G401.6 (cell line): ENCODE data around the gene ESR1.
"Not testable (repeated sequence)": the region's sequence is repeated elsewhere in the genome, so short reads cannot be mapped to it uniquely, and the experiment has no call there.

Experiments used
- FAIRE-seq: peaks from 2 replicates; lab custom pipeline; 2012; peaks lifted over from hg19 to GRCh38; lab: Jason Lieb, UNC

ESR1 gene

DNA sequence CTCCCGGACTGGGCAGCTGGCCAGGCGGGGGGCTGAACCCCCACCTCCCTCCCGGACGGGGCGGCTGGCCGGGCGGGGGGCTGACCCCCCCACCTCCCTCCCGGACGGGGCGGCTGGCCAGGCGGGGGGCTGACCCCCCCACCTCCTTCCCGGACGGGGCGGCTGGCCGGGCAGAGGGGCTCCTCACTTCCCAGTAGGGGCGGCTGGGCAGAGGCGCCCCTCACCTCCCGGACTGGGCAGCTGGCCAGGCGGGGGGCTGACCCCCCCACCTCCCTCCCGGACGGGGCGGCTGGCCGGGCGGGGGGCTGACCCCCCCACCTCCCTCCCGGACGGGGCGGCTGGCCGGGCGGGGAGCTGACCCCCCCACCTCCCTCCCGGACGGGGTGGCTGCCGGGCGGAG is 91.7 kb downstream of the ESR1 start:
- not testable (repeated sequence) for FAIRE-seq

DNA sequence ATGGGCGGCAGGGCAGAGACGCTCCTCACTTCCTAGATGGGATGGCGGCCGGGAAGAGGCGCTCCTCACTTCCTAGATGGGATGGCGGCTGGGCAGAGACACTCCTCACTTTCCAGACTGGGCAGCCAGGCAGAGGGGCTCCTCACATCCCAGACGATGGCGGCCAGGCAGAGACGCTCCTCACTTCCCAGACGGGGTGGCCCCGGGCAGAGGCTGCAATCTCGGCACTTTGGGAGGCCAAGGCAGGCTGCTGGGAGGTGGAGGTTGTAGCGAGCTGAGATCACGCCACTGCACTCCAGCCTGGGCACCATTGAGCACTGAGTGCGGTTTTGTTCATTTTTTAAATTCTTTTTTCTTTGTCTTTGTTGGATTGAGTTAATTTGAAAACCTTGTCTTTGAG is 92.3 kb downstream of the ESR1 start:
- not testable (repeated sequence) for FAIRE-seq

DNA sequence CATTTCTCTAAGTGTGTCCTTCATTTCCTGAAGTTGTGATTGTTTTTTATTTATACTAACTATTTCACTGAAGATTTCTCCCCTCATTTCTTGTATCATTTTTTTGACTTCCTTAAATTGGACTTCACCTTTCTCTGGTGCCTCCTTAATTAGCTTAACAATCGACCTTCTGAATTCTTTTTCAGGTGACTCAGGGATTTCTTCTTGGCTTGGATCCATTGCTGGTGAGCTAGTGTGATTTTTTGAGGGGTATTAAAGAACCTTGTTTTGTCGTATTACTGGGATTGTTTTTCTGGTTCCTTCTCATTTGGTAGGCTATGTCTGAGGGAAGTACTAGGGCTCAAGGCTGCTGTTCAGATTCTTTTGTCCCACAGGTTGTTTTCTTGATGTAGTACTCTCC is 92.8 kb downstream of the ESR1 start:
- no peak for FAIRE-seq

DNA sequence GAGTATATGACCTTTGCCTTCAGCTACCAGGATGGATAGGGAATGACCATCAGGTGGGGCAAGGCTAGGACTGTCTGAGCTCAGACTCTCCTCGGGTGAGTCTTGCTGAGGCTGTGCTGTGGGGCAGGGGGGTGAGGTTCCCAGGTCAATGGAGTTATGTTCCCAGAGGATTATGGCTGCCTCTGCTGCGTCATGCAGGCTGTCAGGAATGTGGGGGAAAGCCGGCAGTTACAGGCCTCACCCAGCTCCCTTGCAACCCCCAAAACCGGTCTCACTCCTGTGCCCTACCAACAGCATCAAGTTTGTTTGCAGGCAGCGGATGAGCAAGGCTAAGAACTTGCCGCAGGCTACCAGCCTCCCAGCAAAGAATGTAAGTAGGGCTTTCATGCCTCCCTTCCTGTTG is 93.5 kb downstream of the ESR1 start:
- no peak for FAIRE-seq

DNA sequence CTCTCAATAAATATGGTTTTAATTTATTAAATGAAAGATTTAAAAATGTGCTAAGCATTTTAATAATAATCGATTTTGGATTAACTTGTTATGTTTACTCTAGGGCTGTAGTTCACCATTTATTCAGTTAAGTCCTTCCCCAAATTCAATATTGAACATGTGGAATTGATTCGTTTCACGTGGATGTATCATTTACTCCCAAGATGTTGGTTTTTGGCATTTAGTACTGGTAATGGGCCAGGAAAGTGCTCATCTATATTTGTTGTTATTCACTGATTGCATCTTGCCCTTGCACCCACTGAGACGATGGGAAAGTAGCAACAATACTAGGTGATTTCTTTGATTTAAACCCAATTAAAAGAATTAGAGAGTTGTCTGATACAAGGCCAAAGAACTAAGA is 97.1 kb downstream of the ESR1 start:
- FAIRE-seq: no peak

DNA sequence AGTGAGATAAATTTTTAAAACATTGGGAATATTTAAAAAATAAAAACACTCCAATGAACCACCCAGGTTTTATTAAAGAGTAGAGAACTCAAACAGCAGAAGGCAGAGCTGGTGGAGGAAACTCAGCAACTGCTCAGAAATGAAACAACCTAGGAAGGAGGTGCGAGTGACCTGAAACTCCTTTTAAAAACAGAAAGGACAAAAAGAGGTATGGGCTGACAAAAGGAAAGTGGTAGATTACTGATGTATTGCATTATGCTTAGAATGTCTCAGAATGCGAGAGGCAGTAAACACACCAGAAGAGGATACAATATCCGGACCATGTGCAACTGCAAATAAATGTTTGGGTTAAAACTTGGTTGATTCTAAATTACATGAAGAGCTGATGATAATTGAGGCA is 97.6 kb downstream of the ESR1 start:
- no peak for FAIRE-seq

DNA sequence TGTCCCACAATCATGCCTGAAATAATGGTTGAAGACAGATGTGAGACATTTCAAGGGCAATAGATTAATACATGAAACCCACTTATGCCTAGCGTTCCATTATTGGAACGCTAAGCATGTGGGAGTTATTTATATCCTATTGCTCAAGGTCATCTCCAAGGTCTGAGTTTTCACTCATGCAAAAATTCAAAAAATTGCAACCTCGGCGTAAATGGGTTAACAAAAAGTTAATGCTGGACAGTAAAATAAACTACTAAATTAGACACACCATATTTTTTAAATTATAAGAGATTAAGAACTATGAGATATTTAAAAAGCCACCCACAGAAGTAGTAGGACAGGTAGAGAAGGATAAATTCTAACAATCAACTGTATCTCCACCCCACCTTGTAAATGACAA is 98.4 kb downstream of the ESR1 start:
- no peak for FAIRE-seq

DNA sequence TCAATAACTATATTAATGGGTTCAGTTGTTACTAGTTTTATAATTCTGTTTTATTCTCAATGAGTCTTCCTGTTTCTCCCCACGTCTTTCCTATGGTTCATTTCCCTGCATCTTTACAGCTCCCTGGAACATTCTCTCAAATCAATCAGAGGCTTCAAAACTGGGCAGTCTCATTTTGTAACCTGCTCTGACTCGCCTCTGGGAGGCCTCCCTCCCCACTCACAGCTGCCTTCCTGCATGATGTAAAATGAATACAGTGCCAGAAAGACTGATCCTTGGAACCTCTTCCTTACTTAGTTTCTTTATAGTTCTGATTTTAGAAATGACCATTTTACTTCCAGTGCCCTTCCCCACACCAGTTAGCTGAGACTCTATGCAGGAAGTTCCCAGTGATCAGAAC is 103.9 kb downstream of the ESR1 start:
- FAIRE-seq: no peak

DNA sequence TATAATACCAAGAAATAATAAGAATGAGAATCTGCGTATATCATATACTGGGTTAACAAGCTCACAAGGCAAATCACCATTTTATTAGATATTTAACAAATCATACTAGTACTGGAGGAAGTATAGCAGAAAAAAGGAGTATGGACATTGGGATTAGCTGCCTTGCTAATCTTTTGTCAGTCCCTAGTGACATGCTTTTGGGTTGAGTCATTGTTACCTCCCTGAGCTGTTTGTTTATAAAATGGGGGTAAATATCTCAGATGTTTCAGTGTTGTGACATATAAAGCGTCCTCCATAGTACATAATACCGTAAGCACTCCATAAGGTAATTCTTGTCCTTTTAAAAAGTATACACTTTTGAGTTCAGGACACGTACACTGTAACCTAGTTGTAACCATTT is 107.0 kb downstream of the ESR1 start:
- no peak for FAIRE-seq

DNA sequence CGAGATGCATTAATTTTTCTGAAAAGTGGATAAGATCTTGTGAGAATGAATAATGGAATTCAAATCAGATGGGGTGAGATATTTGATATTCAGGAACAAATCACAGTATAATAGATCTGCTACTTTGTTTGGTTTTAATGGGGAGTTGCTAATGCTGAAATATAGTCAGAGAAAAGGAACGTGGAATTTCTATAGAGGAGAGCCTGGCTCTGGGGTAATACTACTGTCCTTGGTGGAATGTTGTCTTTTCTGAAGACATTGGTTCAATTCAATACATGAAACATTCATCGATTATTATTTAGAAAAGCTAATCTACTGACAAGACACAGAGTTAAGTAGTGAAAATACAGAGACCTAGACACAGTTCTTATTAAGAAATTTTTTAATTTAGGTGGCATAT is 108.6 kb downstream of the ESR1 start:
- FAIRE-seq: no peak

DNA sequence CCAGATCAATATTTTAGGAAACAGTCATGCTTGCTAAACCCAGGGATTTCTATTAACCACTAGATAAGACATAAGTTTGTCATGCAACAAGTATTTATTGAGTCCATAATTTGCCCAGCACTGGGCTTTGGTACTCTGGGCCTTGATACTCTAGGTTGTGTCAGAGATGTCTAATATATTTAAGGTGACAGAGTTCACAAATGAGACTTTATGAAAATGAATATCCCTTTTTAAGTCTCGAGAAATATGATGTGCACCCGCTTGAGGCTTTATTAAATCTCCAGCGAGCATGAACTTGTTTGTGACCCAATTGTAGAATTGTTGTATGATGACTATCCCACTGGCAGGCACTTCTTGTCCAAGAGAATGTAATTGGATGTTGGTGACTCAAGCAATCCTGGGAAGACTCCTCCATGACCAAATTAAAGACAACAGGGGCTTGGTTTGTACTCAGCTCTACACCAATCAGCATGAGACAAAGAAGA is 109.2 kb downstream of the ESR1 start:
- no peak for FAIRE-seq

DNA sequence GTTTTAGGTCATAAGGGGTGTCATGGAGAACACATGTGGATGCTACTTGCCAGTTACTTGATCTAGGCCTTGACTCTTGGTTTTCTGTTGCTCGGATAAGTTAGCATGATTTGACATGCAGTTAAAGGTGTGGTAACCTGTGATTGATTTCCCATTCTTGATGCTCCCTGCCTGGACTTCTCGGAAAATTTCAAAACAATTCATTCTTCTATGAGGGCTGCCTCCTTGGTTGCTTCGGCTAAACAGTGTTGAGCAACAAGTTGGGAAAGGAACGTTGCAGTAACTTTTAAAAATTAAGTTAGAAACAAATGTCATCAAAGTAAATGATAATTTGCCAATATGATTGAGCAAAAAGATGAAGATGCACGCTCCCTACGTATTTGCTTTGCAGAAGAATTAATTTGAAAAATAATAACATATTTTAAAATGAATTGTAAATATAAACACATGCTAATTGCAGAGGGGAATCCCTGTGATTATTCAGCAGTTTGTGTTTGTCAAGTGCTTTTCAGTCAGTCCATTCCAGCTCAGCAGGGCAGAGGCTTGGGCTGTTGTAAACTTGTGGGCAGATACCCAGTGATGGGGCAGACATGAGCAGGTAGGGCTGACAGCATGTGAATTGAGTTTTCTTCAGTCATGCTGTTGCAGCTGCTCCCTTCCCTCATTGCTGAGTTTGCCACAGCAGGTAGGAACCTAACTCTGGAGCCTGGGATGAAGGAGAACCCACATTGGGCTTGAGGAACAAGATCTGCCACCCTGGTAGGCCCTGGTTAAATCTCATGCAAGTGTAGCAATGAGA is 110.2 kb downstream of the ESR1 start:
- FAIRE-seq: no peak

DNA sequence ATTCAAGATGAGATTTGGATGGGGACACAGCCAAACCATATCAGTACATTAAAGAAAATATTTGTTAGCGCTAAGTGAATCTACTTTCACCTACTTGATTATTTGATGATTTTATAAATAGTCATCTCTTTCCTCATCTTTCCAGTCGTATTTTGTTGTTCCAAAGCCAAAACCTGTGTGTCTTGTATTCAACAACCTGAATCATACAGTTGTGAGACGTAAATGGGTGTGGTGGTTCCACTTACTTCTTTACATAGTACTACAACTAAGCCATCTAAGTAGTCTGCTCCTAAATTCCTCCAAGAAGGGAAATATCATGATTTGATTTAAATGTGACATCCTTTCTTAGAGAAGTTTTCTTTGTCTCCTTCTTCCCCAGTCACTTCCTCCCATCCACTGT is 132.8 kb downstream of the ESR1 start:
- no peak for FAIRE-seq

DNA sequence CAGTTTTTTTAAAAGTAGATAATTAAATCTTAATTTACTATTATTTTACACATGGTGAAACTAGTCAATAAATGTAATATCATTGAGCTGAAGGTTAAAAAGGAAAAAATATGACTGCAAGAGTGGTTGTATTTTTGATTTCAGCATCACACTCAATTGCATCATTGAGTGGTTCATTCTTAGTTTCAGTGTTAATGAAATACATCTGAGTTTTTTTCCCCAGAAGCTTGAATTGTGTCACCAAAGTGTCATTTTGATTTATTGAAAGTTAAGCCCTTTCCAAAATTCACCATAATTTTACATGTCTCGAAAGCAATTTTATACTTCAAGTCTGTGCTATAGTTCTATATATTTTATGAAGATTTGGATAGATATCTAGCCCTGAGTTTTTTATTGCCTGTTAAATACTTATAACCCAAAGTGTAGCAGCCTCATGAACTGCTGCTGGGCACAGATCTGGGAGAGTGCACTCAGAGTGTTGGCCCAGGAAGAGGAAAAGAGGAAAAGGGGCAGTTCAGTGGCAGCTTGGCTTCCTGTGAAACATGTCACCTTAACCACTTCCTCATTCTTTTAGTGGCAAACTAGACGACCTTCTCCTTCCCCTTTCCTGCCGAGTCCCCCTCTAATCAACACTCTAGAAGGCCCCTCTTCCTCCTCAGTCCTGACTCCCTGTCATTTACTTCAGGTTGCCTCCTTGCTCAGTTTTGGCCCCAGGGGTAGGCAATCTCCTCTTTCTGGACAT is 140.7 kb downstream of the ESR1 start:
- FAIRE-seq: no peak

DNA sequence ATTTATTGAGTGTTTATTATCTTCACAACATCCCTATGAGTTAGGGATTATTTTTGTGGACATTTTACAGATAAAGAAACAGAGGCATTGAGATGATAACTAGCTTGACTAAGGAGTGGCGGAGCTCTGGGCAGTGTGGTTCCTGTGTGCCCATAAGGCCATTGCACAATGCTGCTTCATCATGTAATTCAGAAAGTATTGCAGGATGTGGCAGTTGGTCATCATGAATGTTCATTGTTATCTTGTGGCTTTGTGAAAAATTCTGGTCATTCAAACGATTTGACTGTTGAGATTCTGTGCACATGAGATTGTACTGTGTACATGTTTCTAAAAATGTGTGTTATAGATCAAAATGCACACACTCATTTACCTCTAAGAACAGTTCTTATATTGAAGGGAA is 150.8 kb downstream of the ESR1 start:
- no peak for FAIRE-seq

DNA sequence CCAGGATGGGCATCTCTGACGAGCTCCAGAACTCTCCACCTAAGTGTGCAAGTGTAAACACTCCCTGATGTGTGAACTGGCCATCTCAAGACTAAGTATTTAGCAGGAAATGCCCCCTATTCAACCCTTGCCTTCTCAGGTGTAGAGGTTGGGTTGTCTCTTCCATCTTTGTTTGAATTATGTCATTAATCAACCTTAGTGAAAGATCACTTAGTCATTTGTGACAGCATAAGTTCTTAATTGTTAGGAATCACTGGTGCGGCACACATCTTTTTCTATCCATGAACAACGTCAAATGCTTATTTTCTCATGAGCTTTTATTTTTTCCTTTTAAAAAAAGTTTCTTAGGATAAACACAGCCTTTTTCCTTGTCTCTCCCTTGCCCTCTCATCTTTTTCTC is 151.6 kb downstream of the ESR1 start:
- no peak for FAIRE-seq

DNA sequence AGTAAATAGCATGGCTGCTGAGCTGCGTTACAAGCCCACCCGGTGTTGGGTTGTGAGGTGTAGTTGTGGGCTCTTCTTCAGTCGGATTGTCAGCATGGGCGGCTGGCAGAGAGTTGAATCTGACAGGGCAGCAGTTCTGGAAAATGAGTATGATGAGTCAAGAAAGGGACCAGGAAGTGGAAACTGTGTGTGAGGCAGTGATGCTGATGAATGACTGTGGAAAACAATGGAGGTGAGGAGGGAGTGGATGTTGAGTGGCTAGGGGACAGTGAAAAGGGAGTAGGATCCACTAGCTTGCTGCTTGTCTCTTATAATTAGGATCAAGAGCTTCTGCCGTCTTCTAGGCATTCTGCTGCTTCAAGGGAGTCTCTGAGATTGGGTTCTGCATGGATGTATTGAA is 154.3 kb downstream of the ESR1 start:
- FAIRE-seq: no peak

DNA sequence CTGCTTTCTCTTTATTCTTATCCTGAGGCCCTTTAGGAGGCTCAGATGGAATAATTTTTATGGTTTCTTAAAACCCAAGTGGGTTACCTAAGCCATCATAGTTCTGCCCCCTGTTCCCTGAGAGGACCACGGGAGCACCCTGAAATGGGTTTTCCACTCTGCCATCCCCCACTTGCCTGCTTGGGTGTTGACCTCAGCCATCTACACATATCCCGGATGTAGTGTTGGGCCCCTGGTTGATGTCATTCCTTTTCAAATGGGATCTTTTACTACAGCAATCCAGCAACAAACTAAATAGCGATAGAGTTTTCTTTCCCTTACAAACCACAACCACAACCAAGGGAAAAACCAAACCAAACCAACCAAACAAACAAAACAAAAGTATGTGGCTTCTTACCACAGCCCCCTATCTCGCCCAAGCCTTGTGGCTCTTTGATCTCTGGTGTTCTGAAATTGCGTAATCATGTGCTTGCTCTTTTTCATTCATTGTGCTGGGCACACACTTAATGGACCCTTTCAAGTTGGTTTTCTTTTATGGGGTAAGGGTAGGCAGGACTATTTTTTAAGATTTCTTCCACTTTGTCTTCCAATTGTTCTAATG is 154.9 kb downstream of the ESR1 start:
- no peak for FAIRE-seq

DNA sequence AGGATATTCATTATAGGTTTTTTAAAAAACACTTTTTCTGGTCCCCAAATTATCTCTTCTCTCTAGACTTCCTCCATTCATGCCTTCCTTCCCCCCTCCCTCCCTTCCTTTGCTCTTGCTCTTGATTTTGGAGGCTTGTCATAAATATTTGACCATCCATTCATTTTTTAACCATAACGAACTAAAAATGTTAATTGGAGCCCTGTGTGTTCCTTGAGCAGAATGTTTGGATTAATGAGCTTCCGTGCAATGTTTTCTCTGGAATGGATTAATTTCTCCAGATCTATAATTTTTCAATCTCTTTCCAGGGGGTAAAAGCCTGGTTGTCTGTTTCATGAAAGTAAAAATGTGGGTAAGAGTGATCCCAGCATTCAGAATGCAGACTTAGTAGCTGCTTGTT is 155.5 kb downstream of the ESR1 start:
- no peak for FAIRE-seq

DNA sequence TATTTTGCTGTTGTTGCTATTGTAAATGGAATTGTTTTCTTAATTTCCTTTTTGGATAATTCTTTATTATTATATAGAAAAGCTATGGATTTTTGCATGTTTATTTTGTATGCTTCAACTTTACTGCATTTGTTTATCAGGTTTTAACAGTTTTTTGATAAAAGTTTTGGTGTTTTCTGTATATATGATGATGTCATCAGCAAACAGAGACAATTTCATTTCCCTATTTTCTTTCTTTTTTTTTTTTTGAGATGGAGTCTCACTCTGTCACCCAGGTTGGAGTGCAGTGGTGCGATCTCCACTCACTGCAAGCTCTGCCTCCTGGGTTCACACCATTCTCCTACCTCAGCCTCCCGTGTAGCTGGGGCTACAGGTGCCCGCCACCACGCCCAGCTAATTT is 156.9 kb downstream of the ESR1 start:
- not testable (repeated sequence) for FAIRE-seq

DNA sequence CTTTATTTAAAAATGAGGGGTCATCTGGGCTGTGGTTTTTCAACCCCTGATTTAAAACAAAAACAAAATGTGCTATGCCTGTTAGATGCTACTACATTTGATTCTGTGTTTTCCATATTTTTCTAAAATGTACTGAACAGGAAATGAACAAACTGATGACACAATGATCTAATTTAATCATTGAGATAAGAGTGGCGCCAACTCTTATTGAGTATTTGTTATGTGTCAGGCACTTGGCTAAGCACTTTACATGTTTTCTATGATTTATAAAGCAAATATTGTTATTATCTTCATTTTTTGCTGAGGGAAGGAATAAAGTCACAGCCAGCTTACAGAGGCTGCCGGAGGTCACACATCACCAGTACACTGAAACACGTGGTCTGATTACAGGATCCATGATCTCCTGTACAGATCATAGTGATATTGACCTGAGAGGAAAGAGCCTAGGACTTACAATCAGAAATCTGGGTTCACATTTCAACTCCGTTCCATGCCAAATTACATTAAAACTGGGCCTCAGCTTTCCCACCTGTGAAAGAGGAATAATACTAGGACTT is 166.7 kb downstream of the ESR1 start:
- FAIRE-seq: no peak

DNA sequence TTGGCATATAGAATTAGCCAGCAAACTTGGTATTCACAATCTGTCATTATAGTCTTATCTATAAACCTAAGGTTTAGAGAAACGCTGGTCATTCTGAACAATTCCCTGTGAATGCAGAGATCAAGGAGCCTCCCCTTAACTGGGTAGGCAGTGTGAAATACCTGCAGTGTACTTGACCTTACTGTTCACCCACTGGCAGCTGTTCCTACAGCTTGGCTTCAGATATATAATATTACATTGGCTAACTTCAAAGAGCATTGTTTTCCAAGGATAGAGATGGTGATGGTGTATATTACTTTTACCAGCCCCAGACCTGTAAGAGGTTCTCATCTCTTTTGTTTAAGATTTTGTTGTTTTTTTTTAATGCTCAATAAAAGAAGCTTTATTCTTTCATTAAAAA is 168.3 kb downstream of the ESR1 start:
- no peak for FAIRE-seq

DNA sequence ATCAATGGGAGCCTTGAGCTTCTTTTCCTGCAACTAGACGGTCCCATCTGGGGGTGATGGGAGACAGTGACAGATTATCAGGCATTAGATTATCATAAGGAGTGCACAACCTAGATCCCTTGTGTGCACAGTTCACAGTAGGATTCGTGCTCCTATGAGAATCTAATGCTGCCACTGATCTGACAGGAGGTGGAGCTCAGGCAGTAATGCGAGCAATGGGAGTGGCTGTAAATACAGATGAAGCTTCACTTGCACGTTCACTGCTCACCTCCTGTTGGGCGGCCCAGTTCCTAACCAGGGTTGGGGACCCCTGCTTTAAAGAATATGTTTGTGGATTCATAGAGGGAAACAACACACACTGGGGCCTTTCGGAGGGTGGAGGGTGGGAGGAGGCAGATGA is 180.7 kb downstream of the ESR1 start:
- not testable (repeated sequence) for FAIRE-seq
